ENCODE measurements around the gene SRMS. TPM values are rescaled to one million over a fixed set of nuclear protein-coding genes. Genes with fewer than 3 reads are reported as not detected.

SRMS gene
- total RNA-seq, 4 donors from 2014 or later, result not detected

DNA sequence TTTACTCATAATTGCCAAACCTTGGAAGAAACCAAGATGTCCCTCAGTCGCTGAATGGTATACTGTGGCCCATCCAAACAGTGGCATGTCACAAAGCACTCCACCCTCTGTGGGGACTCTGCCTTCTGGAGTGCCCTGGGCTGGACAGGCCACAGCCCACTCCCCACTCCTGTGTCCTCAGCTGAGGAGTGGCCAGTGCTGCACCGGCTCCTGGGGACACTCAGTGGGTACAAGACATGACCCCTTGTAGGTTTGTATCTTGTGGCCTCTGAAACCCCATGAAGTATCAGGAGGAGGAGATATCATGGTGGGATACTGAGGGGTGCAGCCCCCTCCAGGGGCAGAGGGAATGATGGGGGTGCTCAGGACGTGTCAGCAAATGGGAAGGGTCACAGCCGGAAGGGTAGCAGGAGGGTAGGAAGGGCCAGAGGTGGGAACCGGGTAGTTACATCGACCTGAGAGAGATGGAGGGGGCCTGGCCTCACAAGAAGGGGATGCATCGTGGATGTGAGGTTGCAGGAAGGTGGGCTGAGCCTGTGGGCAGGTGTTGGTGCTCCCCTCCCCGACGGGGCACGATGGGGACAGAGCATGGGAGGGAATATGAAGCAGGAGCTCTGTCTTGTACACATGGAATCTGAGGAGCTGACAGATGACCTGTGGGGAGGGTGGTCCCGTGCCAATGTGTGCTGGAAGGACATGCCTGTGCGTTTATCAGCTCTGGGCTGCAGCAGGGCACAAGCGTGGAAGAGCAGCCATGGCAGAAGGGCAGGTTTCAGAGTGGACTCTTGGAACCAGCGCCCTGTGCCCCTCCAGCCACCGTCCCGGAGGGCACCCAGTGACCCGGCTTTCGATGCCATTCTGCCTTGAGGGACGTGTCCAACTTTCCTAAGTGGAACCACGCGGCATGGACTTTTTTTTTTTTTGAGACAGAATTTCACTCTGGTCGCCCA lies 38.3 kb upstream of the SRMS start:
- peaks cover 0 to 8% (median 0%) of the 10 kb centered on the region in 3 donors for H3K4me1 ChIP-seq
- H3K9me3 ChIP-seq, result no peaks in the 10 kb centered on the region
- TF ChIP-seq POLR2AphosphoS5 (IDR thresholded peaks at IDR 0.05) (no peak), EP300 (IDR thresholded peaks at IDR 0.05) (no peak), POLR2A (IDR thresholded peaks at IDR 0.05) (no peak)
- TF ChIP-seq, protein P1, sequence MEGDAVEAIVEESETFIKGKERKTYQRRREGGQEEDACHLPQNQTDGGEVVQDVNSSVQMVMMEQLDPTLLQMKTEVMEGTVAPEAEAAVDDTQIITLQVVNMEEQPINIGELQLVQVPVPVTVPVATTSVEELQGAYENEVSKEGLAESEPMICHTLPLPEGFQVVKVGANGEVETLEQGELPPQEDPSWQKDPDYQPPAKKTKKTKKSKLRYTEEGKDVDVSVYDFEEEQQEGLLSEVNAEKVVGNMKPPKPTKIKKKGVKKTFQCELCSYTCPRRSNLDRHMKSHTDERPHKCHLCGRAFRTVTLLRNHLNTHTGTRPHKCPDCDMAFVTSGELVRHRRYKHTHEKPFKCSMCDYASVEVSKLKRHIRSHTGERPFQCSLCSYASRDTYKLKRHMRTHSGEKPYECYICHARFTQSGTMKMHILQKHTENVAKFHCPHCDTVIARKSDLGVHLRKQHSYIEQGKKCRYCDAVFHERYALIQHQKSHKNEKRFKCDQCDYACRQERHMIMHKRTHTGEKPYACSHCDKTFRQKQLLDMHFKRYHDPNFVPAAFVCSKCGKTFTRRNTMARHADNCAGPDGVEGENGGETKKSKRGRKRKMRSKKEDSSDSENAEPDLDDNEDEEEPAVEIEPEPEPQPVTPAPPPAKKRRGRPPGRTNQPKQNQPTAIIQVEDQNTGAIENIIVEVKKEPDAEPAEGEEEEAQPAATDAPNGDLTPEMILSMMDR (IDR thresholded peaks at IDR 0.05), result no peak
- no peak for ATAC-seq
- no peak overlapping the region for H3K27ac ChIP-seq
- no peak overlapping the region for H3K4me3 ChIP-seq
- peaks cover 0 to 44% of the 10 kb centered on the region in 2 donors for H3K36me3 ChIP-seq
- 68 to 73% methylated on average over 4 to 12 of the region's 22 CpGs for WGBS, 2 donors (ENCODE audit: low coverage in 1 of 2)
- no peaks in the 10 kb centered on the region for H3K27me3 ChIP-seq

DNA sequence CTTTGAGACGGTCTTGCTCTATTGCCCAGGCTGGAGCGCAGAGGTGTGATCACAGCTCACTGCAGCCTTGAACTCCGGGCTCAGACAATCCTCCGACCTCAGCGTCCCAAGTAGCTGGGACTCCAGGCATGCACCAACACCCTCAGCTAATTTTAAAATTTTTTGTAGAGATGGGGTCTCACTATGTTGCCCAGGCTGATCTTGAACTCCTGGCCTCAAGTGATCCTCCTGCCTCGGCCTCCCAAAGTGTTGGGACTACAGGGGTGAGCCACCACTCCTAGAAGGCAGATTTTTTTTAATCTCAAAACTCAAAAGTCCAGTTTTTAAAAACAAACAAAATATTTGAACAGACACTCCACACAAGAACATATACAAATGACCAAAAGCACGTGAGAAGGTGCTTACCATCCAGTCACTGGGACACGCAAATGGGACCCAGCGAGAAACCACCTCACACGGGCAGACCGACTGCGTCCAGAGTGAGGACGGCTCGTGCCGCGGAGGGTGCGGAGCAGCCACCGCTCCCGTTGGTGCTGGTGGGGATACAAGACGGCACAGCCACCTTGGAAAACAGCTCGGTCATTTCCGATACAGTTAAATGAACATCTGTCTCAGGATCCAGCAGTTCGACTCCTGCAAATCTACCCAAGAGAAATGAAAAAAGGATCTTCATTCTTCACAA lies 35.0 kb upstream of the SRMS start:
- Histone ChIP-seq H3K36me3 (peaks cover 0 to 10% of the 10 kb centered on the region in 2 donors), H3K27me3 (peaks cover 17% of the 10 kb centered on the region), H3K4me3 (no peak overlapping the region), H3K4me1 (peaks cover 0 to 8% (median 0%) of the 10 kb centered on the region in 3 donors), H3K27ac (no peak overlapping the region), H3K9me3 (no peaks in the 10 kb centered on the region)
- TF ChIP-seq, protein P1 (IDR thresholded peaks at IDR 0.05), result no peak
- no peak for TF ChIP-seq POLR2A (IDR thresholded peaks at IDR 0.05)
- no peak for TF ChIP-seq EP300 (IDR thresholded peaks at IDR 0.05)
- no peak for TF ChIP-seq POLR2AphosphoS5 (IDR thresholded peaks at IDR 0.05)
- 81 to 85% methylated on average over 5 of the region's 23 CpGs for WGBS, 2 donors (ENCODE audit: low coverage in 1 of 2)
- ATAC-seq, result no peak

DNA sequence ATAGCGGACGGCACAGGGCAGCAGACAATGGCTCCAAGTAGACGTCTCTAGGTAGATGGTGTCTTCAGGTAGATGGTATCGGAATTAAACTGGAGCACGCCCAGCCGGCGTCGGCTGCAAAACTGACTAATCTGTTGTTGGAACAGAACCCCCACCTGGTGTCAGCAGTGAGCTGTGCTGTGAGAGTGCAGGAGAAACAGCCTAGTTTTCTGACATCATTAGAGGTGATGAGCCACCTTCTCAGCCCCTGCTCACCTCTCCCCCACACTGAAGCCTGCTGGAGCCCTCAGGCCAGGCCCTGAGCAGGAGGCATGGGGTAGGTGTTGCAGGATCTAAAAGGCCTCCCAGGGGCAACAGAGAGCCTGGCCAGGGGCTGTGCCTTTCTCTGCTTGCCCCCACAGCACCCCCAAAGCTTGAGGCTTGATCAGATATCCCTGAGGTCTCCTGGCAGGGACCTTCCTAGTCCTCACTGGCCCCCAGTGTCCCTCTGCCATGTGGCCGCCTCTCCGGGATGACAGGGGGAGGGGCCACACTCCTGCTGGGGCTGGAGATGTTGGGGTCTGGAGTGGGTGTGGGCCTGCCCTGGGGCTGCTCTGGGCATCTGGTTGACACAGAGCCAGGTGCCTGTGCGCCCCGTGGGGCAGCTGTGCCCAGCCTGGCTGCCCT lies 33.4 kb upstream of the SRMS start:
- ATAC-seq, result no peak
- 30% methylated on average over 2 to 4 of the region's 12 CpGs for WGBS, 2 donors (ENCODE audit: low coverage in 1 of 2)
- no peak overlapping the region for H3K4me3 ChIP-seq
- H3K4me1 ChIP-seq, result peaks cover 0 to 8% (median 0%) of the 10 kb centered on the region in 3 donors
- peaks cover 21% of the 10 kb centered on the region for H3K27me3 ChIP-seq
- no peaks in the 10 kb centered on the region for H3K9me3 ChIP-seq
- no peaks in the 10 kb centered on the region for H3K36me3 ChIP-seq
- no peak overlapping the region for H3K27ac ChIP-seq
- TF ChIP-seq, protein P1 (IDR thresholded peaks at IDR 0.05), result no peak

DNA sequence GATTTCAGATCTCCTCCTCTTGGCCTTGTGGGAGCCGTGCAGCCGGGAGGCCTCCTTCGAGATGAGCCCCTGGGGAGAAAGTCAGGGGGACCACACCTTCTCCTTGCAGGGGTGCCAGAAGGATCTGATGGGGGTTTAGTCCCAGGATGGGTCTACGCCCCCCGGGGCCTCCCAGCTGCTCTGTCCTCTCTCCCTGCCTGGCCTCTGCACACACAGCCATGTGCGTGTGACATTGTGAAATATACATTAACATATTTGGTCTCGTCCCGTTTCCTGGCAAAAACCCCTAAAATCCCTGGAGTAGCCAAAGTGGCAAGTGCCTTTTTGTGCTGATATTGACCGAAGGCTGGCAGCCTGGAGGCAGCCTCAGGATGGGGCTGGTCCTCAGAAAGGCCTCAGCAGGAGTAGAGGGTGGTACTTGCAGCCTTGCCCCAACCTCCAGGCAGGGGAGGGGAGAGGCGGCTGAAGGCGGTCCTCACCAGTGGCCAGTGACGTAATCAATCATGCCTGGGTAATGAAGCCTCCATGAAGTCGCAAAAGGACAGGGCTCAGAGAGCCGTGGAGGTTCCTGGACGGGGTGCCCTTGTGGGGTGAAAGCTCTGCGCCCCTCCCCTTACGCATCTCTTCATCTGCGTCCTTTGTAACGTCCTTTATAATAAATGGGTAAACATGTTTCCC lies 31.6 kb upstream of the SRMS start:
- no peak for TF ChIP-seq POLR2AphosphoS5 (IDR thresholded peaks at IDR 0.05)
- H3K36me3 ChIP-seq, result no peaks in the 10 kb centered on the region
- peaks cover 0 to 23% (median 0%) of the 10 kb centered on the region in 3 donors for H3K4me1 ChIP-seq
- no peak for ATAC-seq
- no peaks in the 10 kb centered on the region for H3K9me3 ChIP-seq
- H3K27ac ChIP-seq, result no peak overlapping the region
- 55% methylated on average over 4 of the region's 19 CpGs; no CpG with 5 or more reads in 1 of the 2 donors for WGBS, 2 donors (ENCODE audit: low coverage in 1 of 2)
- H3K27me3 ChIP-seq, result peaks cover 21% of the 10 kb centered on the region
- no peak overlapping the region for H3K4me3 ChIP-seq

Data from gastroesophageal sphincter (tissue), 4 donors.